ENCODE measurements around the gene ADAMTSL5.

GRCh38 chr19:1527650-1528309 lies 15.0 kb upstream of the ADAMTSL5 start:
- TF ChIP-seq CTCF (IDR thresholded peaks at IDR 0.05; ENCODE audit: low read length), result no peak
- TF ChIP-seq EZH2 (optimal IDR thresholded peaks at IDR 0.05; ENCODE audit: low read depth, low read length), result no peak
- TF ChIP-seq EZH2phosphoT487 (IDR thresholded peaks at IDR 0.05; ENCODE audit: low read length), result no peak

Data from MM.1S (cell line).